CD4-positive, alpha-beta T cell treated with Interleukin-10 for 1 hour (primary cell): ENCODE measurements around the gene BTBD17.

ENCODE experiments used
- DNase-seq: peaks from one replicate; pipeline ENCODE4 v3.0.0-alpha.2; 2020

The BTBD17 gene

GRCh38 chr17:74386386-74386785 is 24.7 kb upstream of the BTBD17 start:
- DNase-seq: no peak

GRCh38 chr17:74385201-74385600 is 23.5 kb upstream of the BTBD17 start:
- DNase-seq: no peak

DNA sequence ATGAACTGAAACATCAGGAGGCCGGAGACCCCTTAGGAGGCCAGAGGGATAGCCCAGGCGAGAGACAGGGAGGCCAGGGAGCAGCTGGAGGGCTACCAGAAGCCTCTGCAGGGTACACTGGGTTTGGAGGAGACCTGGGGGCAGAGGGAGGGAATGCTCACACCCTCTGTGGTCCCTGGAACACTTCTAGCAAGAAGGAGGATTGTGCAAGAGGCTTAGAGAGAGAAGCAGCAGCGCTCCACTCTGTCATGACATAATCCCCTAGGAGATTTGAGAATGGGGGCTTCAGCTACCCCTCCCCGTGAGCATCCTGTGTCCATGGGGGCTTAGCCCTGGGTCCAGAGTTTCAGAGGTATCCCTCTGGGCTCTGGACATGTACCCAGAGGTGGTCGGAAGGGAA is 21.5 kb upstream of the BTBD17 start:
- DNase-seq: no peak

- no peak for DNase-seq
Measured at GRCh38 chr17:74380959-74381808, 19.5 kb upstream of the BTBD17 start.

DNA sequence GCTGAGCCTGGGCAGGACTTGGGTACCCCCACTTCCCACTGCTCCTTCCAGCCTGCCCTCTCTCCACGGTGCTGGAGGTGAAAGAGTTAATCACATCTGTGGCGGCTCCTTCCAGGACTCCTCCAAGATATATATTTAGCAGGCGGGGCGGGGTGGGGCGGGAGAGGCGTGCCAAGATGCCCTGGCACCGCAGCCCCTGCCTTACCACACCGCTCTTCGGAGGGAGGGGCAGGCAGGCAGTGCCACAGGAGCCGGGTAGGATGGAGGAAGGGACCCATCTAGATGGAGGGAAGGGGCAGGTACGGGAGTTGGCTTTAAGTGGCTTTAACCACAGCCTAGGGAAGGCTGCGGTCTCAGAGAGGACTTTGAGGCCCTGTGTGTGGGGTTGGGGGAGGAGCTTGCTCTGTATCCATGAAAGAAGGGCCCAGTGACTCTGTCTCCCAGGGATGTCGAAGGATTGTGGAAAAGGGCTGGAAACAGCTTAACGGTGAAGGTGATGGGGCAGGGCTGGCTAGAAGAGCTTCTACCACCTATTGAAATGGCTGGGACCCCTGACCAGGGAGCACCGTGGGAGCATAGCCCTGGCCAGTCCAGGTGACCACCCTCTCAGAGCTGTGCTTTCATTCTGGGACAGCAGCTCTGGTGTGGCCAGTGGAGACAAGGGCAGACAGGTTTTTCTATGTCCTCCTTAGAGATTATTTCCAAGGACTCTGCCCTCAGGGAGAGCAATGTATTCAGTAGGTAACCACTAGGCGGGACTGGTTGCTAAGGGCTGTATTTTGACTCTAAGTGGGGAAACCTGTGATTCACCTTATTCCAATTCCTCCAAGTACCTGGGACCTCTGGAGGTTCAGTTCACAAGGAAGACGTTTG is 18.7 kb upstream of the BTBD17 start:
- DNase-seq: no peak

DNA sequence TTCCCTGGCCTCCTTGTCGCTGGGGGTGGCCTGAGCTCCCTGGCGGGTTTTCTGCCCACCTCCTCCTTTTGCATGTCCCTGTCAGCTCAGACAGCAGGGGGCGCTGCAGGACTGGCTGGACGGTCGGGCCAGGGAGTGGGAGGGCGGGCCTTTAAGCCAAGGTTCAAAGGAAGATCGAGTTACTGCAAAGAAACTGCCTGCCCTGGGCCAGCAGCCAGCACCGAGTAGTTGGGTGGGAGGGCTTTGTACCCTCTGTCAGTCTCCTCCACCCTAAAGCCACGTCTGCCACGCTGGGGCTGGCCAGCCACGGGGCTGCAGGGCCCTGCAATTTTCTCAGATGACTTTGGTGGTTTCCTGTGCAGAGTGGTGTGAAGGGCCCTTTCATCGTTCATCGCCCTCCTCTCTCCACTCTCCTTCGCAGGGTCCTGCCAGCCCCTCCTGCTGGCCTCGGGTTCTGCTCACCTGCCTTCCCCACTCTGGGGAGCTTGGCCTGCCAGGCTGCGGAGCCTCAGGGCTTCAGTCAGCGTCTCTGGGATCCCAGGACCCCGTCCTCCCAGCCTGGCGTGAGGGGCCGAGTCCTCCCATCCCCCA is 17.9 kb upstream of the BTBD17 start:
- peak; percentile 90 for DNase-seq

DNA sequence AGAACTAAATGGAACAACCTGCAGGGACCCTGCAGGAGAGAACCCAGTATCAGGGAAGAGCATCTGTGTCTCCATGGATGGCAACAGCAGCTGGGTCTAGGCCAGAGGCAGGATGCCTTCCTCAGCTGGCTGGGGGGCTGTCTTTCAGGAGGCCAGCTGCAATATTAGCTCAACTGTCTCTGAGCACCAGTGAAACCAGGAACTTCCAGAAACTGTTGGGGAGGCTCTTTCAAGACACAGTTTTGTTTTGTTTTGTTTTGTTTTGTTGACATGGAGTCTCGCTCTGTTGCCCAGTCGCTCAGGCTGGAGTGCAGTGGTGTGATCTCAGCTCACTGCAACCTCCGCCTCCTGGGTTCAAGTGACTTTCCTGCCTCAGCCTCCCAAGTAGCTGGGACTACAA is 13.2 kb upstream of the BTBD17 start:
- no peak for DNase-seq

GRCh38 chr17:74373838-74374606 is 12.4 kb upstream of the BTBD17 start:
- DNase-seq: no peak

GRCh38 chr17:74372426-74372825 is 10.8 kb upstream of the BTBD17 start:
- no peak for DNase-seq

DNA sequence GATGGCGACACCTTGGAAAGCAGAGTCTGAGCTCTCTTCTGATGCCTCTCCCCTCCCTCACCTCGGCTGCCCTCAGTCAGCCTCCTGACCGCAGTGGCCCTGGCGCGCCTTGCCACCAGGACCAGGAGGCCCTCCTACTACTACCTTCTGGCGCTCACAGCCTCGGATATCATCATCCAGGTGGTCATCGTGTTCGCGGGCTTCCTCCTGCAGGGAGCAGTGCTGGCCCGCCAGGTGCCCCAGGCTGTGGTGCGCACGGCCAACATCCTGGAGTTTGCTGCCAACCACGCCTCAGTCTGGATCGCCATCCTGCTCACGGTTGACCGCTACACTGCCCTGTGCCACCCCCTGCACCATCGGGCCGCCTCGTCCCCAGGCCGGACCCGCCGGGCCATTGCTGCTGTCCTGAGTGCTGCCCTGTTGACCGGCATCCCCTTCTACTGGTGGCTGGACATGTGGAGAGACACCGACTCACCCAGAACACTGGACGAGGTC is 10.0 kb upstream of the BTBD17 start:
- no peak for DNase-seq

DNA sequence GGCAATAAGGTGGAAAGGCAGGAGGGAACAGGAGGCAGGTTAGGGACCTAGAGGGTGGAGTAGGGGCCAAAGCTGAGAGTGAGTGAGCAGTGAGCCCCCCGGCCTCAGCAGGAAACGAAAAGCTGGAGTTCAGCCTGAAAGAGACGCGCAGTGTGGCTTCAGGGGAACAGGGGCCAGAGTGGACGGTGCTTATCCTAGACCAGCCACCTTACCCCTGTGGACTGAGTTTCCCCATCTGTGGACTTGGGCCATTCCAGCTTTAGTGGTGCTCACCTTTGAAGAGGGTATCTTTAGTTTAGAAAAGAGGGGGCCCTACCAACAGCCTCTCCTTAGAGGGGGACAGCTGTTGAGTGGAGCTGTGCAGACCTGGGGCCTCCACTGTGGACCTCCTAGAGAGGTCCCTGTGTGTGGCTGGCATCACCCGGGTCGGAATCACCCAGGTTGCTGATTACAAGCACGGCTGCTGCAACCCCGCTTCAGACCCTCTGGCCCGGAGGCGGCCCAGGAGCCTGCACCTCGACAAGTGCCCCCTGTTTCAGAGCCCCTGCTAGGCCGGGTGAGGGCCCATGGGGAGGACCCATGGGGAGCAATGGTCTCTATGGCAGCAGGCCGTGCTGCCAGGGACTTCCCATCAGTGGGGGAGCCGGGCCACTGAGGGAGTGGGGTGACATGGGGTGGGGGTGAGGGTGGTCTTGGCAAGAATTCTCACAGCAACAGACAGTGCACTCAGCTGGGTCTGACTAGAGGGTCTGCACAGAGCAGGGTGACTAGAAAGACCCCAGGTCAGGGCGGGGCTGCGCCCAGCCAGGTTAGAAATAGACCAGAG is 8.2 kb upstream of the BTBD17 start:
- no peak for DNase-seq

- peak; percentile 62 for DNase-seq
Measured at GRCh38 chr17:74369221-74369620, 7.6 kb upstream of the BTBD17 start.

DNA sequence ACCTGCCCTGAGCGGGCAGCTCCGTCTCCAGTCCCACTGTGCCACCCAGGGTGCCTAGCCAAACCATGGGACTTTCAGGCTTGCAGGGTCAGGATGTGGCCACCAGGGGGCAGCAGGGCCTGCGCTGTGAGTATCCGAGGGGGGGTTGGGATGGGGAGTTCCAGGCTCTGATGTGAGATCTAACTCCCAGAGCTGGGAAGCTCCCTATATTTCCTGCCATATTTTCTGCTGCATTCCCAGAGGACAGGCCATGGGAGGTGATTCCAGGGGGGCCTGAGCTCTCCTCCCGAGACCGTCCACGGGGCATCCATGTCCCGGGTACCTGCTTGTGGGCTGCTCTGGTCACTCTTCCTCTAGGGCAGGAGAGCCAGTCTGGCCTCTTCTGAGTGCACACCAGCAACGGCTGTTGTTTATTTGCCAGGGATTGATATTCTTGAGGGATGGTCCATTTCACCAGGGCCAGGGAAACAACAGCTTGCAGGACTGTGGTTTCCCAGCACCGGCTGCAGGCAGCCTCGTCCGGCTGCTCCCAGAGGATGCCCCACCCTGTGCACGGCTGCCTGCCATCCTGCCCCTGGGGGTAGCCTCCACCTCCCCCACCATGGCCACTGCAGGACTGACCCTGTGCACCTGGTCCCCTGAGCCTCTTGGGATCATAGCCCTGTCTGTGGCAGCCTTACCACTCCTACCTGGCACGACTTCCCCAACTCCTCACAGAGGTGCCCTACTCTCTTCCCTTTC is 6.8 kb upstream of the BTBD17 start:
- DNase-seq: peak; percentile 80

- no peak for DNase-seq
Measured at GRCh38 chr17:74367206-74367605, 5.5 kb upstream of the BTBD17 start, which contains the start of gene GPR142. GPR142 (plus strand) TSS chr17:74367506; CDS start chr17:74369541, 2,035 bp downstream.

DNA sequence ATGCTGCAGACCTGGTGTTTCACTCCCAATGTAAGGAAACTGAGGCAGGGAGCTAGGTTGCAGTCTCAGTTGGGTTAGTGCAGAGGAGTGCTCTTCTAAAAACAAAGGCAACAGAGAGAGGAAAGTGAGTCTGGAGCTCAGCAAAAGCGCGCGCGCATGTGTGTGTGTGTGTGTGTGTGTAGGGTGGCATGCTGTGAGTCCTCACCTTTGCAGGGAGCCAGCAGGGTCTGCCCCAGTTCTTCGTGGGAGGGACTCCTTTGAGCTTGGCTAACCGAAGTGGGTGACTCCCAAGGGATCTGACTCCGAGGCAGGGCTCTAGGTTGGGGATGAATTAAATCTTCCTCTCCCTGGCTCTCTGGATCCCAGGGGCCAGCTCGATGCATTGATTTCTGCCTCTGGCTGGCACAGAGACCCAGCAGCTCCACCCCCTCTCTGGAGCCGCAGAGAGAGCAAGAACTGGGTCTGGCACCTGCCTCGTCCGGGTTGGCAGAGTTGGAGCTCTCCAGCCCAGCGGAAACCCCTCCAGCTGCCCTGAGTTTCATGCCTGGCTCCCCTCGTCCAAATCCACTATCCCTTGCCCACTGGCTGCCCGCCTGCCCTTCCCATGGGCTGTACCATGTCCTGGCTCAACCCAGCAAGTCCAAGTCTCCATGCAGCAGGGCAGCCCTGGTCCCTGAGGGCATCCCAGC is 1.3 kb upstream of the BTBD17 start:
- DNase-seq: no peak

DNA sequence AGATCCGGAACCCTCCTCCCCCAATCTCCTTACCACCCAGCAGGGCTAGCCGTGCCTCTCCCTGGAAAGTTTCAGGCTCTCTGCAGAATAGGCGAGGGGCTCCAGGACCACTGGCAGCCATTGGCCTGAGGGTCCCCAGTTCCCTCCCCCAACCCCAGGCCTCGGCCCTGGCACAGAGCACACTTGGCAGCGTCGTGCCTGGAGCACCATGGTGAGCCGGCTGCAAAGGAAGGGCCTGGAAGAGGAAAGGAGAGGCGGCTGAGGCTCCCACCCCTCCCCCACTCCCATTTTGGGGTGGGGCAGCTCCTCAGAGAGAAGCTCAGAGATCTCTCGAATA is 369 bp upstream of the BTBD17 start:
- DNase-seq: no peak

DNA sequence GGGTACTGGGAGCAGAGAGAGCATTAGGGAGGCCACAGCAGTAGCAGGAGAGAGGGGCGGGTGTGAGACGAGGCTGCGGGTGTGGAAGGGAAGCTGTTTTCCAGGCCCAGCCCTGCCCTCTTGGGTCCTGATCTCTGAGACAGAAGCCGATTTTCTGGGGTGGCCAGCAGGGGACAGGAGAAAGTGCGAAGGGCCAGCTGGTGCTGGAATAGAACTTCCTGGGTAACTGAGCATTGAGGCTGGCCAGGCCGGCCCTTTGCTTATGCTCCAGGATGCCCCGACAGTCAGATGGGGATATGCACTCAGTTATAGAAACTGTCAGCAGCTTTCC is 804 bp downstream of the BTBD17 start:
- no peak for DNase-seq

DNA sequence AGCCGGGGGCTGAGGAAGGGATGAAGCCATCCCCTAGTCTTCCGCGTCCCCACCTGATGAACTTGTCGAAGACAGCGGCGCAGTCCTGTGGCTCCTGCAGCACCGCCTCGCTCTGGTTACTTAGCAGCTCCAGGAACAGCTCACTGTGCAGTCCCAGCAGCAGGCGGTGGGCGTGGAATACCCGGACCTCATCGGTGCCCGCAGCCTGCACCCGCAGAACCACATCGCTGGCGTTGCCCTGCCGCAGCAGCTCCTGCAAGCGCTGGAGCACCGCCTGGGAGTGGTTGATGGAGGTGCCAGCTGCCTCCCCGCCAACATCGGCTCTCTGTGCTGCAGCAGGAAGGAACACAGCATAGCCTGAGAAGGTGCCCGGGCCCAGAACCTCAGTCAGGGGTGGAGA is 1.8 kb downstream of the BTBD17 start:
- DNase-seq: no peak

GRCh38 chr17:74358697-74359096 is 3.0 kb downstream of the BTBD17 start:
- DNase-seq: no peak

GRCh38 chr17:74357466-74357809 is 4.2 kb downstream of the BTBD17 start:
- no peak for DNase-seq
